Epithelial cell of proximal tubule (primary cell): ENCODE results near the gene THAP8. TPM values are rescaled to one million over a fixed set of nuclear protein-coding genes. Genes with fewer than 3 reads are reported as not detected.

Source experiments
- DNase-seq: peaks from one replicate; pipeline ENCODE4 v3.0.0-alpha.2; 2011; ENCODE audit warnings: low read depth
- H3K4me3 ChIP-seq: 2 replicates; pipeline ENCODE4 v1.5.1; 2011; ENCODE audit warnings: low read depth, mild to moderate bottlenecking, low read length
- total RNA-seq: library from RNA; depleted of rRNA; stranded (reverse); fragments of >200 nt; gene quantifications from 2 replicates; pipeline ENCODE4 v1.2.3, GENCODE V29; 2015
- TF ChIP-seq, protein P1 (sequence below): conservative IDR thresholded peaks from 2 replicates; pipeline ENCODE4 v1.5.1; 2012; ENCODE audit warnings: low read depth, mild to moderate bottlenecking, low read length

THAP8 gene
- total RNA-seq, 1 donor from 2014 or later = 7.0 TPM

DNA sequence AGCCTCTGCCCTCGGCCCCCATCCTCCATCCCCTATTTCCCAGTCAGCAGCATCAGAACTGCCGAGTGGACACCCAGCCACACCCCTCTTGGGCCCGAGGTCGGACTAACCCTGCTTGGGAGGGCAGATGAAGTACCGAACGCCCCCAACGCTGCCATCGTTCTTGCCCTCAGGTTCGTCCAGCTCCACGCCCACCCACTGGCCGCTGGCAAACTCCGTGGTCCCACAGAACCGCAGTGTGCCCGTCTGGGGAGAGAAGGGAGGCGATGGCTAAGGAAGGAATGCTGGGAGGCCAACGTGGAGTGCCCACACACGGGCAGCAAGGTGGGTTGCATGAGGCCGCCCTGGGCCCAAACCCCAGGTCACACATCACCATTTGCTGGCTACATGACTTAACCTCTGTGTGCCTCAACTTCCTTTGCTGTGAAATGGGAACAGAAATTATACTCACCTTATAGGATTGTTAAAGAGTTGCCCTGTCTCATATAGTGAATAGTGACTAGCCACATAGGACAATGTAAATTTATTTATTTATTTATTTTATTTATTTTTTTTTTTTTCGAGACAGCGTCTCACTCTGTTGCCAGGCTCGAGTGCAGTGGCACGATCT lies 34.9 kb downstream of the THAP8 start:
- H3K4me3 ChIP-seq = no peak overlapping the region
- no peak for DNase-seq
- TF ChIP-seq, protein P1, sequence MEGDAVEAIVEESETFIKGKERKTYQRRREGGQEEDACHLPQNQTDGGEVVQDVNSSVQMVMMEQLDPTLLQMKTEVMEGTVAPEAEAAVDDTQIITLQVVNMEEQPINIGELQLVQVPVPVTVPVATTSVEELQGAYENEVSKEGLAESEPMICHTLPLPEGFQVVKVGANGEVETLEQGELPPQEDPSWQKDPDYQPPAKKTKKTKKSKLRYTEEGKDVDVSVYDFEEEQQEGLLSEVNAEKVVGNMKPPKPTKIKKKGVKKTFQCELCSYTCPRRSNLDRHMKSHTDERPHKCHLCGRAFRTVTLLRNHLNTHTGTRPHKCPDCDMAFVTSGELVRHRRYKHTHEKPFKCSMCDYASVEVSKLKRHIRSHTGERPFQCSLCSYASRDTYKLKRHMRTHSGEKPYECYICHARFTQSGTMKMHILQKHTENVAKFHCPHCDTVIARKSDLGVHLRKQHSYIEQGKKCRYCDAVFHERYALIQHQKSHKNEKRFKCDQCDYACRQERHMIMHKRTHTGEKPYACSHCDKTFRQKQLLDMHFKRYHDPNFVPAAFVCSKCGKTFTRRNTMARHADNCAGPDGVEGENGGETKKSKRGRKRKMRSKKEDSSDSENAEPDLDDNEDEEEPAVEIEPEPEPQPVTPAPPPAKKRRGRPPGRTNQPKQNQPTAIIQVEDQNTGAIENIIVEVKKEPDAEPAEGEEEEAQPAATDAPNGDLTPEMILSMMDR = no peak

DNA sequence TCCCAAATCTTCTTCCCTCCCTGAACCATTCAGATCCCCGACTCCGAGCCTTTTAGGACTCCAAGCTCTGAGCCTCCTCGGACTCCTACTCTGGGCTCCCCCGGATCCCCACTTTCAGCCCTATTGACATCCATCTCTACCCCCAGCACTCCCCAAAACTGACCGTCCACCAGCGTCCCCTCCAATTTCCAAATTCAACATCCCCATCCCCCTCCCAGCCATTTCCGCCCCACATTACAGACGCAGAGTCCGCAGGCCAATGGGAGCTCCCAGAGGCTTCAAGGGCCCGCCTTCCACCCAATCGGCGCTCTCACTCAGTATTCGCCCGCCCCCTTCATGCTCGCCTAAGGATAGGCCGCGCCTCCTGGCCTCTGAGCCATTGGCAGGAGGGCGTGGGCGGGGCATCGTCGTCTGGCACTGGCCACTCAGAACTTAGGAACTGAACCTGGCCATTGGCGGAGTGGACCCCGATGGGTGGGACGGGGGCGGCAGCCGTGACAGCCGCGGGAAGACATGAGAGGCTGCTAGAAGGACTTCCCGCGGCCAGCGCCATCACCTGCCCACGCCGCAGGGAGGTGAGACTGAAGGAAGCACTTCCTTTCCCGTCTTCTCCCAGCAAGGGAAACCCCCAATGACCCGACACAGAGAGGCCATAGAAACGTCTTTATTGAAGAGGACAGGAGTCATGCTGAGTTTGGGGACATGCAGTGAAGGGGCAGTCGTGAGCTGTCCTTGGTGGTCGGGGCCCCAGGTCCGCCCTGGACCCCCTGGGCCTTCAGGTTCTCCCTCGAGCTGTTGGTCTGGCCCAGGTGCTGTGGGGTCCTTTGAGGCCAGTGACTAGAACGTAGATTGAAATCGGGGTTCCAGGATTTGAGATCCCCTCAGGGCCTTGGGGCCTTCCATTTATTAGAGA lies 39.8 kb downstream of the THAP8 start, which contains the start of gene ALKBH6:
Gene ALKBH6, minus strand, starts transcription at position 202 of the 913 bp plus-strand sequence. CDS start 816 bp downstream, outside the sequence.
- peak within 1 kb of the TSS; percentile 69 for H3K4me3 ChIP-seq
- TF ChIP-seq, protein P1 = no peak
- peak; percentile 78 for DNase-seq

DNA sequence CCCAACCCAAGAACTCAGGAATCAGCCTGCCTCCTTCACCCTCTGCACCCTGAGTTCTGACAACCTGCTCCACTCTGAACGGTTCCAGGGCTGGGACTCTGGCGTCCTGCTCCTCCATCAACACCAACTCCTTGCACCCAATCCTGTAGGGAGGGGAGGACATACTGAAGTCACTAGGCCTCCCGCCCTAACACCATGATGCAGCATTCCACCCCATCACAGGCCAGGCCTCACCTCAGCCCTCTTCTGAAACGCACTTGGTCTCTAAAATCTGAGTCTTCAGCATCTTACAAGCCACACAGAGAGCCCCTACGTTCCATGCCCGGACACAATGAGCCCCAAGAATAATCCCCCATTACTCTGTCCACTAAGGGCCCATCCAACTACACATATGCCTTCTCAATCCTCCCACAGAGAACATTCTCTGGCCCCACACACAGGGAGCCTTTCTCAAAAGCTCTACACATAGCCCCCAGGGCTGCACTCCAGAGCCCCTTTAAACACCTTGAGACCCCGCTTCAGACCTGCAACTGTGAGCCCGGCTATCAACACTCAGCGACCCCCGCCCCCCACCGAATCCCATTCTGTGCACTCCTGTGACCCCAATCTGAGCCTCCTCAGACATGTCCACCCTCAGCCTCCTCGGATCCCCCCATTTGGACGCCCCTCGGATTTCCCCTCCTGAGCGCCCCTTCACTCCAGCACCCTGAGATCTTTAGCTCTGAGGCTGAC lies 40.6 kb downstream of the THAP8 start:
- TF ChIP-seq, protein P1 = no peak
- DNase-seq = no peak
- H3K4me3 ChIP-seq = peak overlapping the region; percentile 69

DNA sequence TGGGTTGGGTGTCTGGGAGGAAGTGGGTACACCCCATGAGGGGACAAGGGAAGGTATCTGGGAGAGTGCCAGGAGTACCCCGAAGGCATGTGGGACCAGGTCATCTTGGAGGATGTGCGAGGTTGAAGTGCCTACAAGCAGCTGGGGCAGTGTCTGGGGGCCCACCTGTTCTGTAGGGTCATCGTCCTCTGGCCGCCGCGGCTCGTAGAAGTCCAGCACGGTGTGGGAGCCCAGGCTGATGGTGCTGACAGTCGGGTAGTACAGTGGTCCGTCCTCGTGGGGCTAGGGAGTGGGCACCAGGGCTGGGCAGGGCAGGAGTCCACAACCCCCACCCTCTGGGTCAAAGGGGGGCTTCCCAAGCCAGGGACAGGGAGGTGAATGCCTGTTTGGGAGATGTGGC lies 43.7 kb downstream of the THAP8 start:
- H3K4me3 ChIP-seq = no peak overlapping the region
- DNase-seq = no peak
- TF ChIP-seq, protein P1 = no peak

DNA sequence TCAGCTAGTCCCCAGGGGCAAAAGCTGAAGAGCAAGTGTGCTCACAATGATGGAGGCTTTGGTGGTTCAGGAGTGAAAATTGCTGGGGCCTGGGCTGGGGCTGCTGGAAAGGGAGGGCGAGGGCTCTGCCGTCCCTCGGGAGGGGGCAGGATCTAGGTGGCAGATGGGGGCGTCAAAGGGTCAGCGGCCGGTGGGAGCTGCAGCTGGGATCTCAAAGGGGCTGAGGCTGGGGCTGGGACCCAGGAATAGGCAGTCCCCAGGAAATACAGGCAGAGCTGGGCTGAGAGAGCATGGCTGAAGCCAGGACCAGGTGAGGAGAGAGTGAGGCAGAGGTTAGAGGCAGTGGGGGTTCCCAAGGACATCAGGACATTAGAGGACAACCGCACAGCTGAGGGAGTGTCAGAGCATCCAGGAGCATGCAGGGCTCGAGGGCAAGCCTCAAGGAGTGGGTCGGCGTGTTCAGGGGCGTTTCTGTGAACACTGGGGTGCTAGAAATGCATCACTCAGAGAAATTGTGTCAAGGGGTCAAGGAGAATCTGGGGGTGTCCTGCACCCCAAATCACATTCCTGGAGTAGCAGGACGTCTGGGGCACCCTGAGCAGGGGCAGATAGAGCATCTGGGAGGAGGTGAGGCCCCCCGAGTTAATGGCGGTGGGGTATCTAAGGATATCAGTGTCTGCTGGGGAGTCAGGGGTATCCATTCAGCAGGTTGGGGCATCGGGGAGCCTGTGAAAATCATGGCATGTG lies 44.3 kb downstream of the THAP8 start:
- no peak for DNase-seq
- H3K4me3 ChIP-seq = peak overlapping the region; percentile 53
- TF ChIP-seq, protein P1 = no peak

DNA sequence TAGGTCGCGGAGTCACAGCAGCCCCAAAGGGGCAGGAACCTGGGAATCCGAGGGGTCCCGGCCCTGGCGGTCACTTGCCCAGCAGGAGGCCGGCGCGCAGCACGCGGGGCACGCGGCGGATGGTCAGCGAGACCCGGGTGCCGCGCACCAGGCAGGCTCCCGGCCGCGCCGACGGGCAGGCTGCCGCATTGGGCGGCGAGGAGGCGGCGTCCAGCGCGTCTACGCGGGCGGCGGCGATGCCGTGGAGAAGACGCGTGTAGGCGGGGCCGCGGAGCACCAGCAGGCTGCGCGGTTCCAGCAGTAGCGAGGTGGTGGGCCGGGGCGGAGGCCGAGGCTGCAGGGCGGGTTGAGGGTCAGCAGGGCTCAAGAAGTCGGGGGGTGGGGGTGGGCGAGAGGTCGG lies 44.9 kb downstream of the THAP8 start:
- no peak for DNase-seq
- H3K4me3 ChIP-seq = peak overlapping the region; percentile 53
- TF ChIP-seq, protein P1 = no peak
